GM23248 (cell line): ENCODE data around the gene PC. TPM values are rescaled to one million over a fixed set of nuclear protein-coding genes. Genes with fewer than 3 reads are reported as not detected.

Source experiments
- DNase-seq: peaks from one replicate; pipeline ENCODE4 v3.0.0-alpha.2; 2015
- H2AFZ ChIP-seq: fragments of 200-600 bp; sonication (generic); 2 replicates; pipeline ENCODE4 v1.6.1; 2016; ENCODE audit warnings: antibody characterized with exemption
- H3F3A ChIP-seq: fragments of 200-600 bp; sonication (generic); 2 replicates; pipeline ENCODE4 v1.6.1; 2016; ENCODE audit warnings: mild to moderate bottlenecking, antibody characterized with exemption, mixed run types; ENCODE audit not compliant: insufficient read depth
- H3K27ac ChIP-seq: fragments of 200-600 bp; sonication (generic); 2 replicates; pipeline ENCODE4 v1.5.1; 2016; ENCODE audit warnings: mild to moderate bottlenecking
- H3K27me3 ChIP-seq: fragments of 200-600 bp; sonication (generic); replicated peaks from 2 replicates; pipeline ENCODE4 v1.6.1; 2016; ENCODE audit warnings: mild to moderate bottlenecking; ENCODE audit not compliant: insufficient read depth
- H3K36me3 ChIP-seq: fragments of 200-600 bp; sonication (generic); 2 replicates; pipeline ENCODE4 v1.6.1; 2016; ENCODE audit warnings: low read depth, mild to moderate bottlenecking
- H3K4me1 ChIP-seq: fragments of 200-600 bp; sonication (generic); 2 replicates; pipeline ENCODE4 v1.6.1; 2016; ENCODE audit warnings: mild to moderate bottlenecking; ENCODE audit not compliant: insufficient read depth
- H3K4me2 ChIP-seq: fragments of 200-600 bp; sonication (generic); one replicate; pipeline ENCODE4 v1.6.1; 2016; ENCODE audit warnings: mild to moderate bottlenecking; ENCODE audit not compliant: unreplicated experiment
- H3K4me3 ChIP-seq: fragments of 200-600 bp; sonication (generic); 2 replicates; pipeline ENCODE4 v1.5.1; 2016; ENCODE audit warnings: mild to moderate bottlenecking
- H3K79me2 ChIP-seq: fragments of 200-600 bp; sonication (generic); 2 replicates; pipeline ENCODE4 v1.6.1; 2016; ENCODE audit warnings: mild to moderate bottlenecking; ENCODE audit not compliant: insufficient read depth
- H3K9ac ChIP-seq: fragments of 200-600 bp; sonication (generic); 2 replicates; pipeline ENCODE4 v1.6.1; 2016; ENCODE audit warnings: mild to moderate bottlenecking
- H3K9me2 ChIP-seq: fragments of 200-600 bp; sonication (generic); 2 replicates; pipeline ENCODE4 v1.6.1; 2016; ENCODE audit warnings: mixed run types, mild to moderate bottlenecking, moderate library complexity; ENCODE audit not compliant: insufficient read depth
- H3K9me3 ChIP-seq: fragments of 200-600 bp; sonication (generic); one replicate; pipeline ENCODE4 v1.6.1; 2017; ENCODE audit warnings: low read depth
- H4K20me1 ChIP-seq: fragments of 200-600 bp; sonication (generic); 2 replicates; pipeline ENCODE4 v1.6.0; 2016; ENCODE audit not compliant: insufficient read depth
- EZH2 ChIP-seq: fragments of 200-600 bp; sonication (generic); IDR thresholded peaks from 2 replicates; pipeline ENCODE4 v1.6.1; 2018; ENCODE audit warnings: antibody characterized with exemption, mild to moderate bottlenecking; ENCODE audit not compliant: insufficient read depth, poor library complexity, severe bottlenecking
- EZH2phosphoT487 ChIP-seq: fragments of 200-600 bp; sonication (generic); IDR thresholded peaks from 2 replicates; pipeline ENCODE4 v1.6.1; 2018; ENCODE audit warnings: antibody characterized with exemption, moderate library complexity, mild to moderate bottlenecking, low read depth; ENCODE audit not compliant: insufficient read depth
- WGBS, 2 experiments: methylation state at CpG; one replicate each; pipeline ENCODE4 v1.1.6; 2015 to 2017; ENCODE audit warnings: low lambda C conversion rate in 2 of 2, low coverage in 1 of 2; ENCODE audit errors: missing lambda C conversion rate in 2 of 2; 5-methylcytosine and 5-hydroxymethylcytosine counted together
- in situ Hi-C: fragments of 300-500 bp; cut with MboI; formaldehyde crosslinking; loops from 2 replicates; pipeline ENCODE4 v1.15.0; 2020
- polyA plus RNA-seq: library from polyadenylated mRNA; unstranded; fragments of >200 nt; fragmentation: Nextera tagmentation; extraction: Ambion mirVana; gene quantifications from 2 replicates; pipeline ENCODE4 v1.2.1, GENCODE V29; 2016
- total RNA-seq: library from RNA; depleted of rRNA; stranded (reverse); fragments of >200 nt; shearing (Covaris generic); gene quantifications from 2 replicates; pipeline ENCODE4 v1.2.3, GENCODE V29; 2014

PC gene
- total and polyA plus RNA-seq, 2 experiments from 2014 or later, result 16.4 to 16.6 TPM

DNA sequence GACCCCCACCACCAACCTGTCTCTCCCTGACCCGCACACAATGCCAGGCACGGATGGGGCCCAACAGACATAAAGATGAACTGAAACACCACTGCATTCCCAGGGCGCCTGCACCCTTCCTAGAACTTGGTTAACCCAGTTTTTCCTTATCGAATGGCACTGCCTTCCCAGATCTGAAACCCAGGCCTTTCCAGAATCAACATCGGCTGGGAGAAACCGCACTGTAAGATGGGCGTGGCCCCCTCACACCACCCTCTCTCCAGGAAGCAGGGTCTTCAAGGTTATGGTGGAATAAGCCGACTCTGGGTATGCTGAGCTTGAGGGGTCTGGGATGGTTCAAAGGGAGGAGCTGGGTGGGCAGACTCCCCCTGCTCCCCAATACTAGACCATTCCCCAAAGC lies 78.2 kb downstream of the PC start:
- no peak for TF ChIP-seq EZH2phosphoT487
- TF ChIP-seq EZH2, result no peak
- DNase-seq, result no peak
- Histone ChIP-seq H3K4me1 (peaks cover 15% of the 10 kb centered on the region), H3K4me3 (no peak overlapping the region), H3K9me2 (no peaks in the 10 kb centered on the region), H3K9me3 (no peaks in the 10 kb centered on the region), H3K27me3 (no peaks in the 10 kb centered on the region), H3K27ac (no peak overlapping the region), H3K4me2 (no peak overlapping the region), H4K20me1 (no peaks in the 10 kb centered on the region), H3K79me2 (no peaks in the 10 kb centered on the region), H3F3A (no peaks in the 10 kb centered on the region; the same call in none of the 2 replicates), H3K9ac (no peak overlapping the region), H2AFZ (no peak overlapping the region), H3K36me3 (no peaks in the 10 kb centered on the region)
- WGBS, 2 experiments, result 89% methylated on average over 8 of the region's 8 CpGs
- in situ Hi-C loops, result no loop called here

GRCh38 chr11:66879583-66879982 lies 78.6 kb downstream of the PC start:
- no peaks in the 10 kb centered on the region for H3K9me3 ChIP-seq
- H2AFZ ChIP-seq, result no peak overlapping the region
- in situ Hi-C loops, result no loop called here
- no peaks in the 10 kb centered on the region for H3K79me2 ChIP-seq
- no peaks in the 10 kb centered on the region for H4K20me1 ChIP-seq
- H3K4me3 ChIP-seq, result no peak overlapping the region
- no peaks in the 10 kb centered on the region; the same call in none of the 2 replicates for H3F3A ChIP-seq
- H3K4me1 ChIP-seq, result peaks cover 15% of the 10 kb centered on the region
- H3K4me2 ChIP-seq, result no peak overlapping the region
- WGBS, 2 experiments, result 85 to 89% methylated on average over 9 of the region's 9 CpGs
- no peaks in the 10 kb centered on the region for H3K27me3 ChIP-seq
- H3K27ac ChIP-seq, result no peak overlapping the region
- no peaks in the 10 kb centered on the region for H3K36me3 ChIP-seq
- DNase-seq, result no peak
- TF ChIP-seq EZH2phosphoT487 (no peak), EZH2 (no peak)
- no peak overlapping the region for H3K9ac ChIP-seq
- H3K9me2 ChIP-seq, result no peaks in the 10 kb centered on the region

DNA sequence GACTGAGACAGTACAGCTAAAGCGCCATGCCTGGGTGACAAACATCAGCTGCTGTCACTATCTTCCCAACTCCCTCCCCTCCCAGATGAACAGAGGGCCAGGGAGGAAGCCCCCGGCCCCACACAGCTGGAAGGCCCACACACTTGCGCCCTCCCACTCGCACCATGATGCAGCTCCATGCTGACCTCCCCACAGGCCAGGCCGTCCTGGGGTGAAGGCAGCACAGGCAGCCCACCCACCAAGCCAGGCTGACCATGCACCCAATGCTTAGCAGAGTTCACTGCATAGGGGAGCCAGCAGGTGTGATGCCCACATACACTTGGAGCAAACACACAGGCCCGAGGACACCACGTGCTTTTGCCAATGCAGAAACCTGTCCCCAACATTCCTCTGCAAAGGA lies 79.2 kb downstream of the PC start:
- no peaks in the 10 kb centered on the region for H3K9me2 ChIP-seq
- no peak overlapping the region for H3K27ac ChIP-seq
- H3K4me1 ChIP-seq, result peaks cover 14% of the 10 kb centered on the region
- in situ Hi-C loops, result no loop called here
- H3K9me3 ChIP-seq, result no peaks in the 10 kb centered on the region
- no peak overlapping the region for H3K4me2 ChIP-seq
- no peaks in the 10 kb centered on the region for H3K36me3 ChIP-seq
- H4K20me1 ChIP-seq, result no peaks in the 10 kb centered on the region
- DNase-seq, result no peak
- no peaks in the 10 kb centered on the region; the same call in none of the 2 replicates for H3F3A ChIP-seq
- no peak for TF ChIP-seq EZH2phosphoT487
- no peak for TF ChIP-seq EZH2
- no peaks in the 10 kb centered on the region for H3K27me3 ChIP-seq
- H3K79me2 ChIP-seq, result no peaks in the 10 kb centered on the region
- 89 to 94% methylated on average over 6 of the region's 7 CpGs for WGBS, 2 experiments
- no peak overlapping the region for H2AFZ ChIP-seq
- no peak overlapping the region for H3K9ac ChIP-seq
- H3K4me3 ChIP-seq, result no peak overlapping the region

DNA sequence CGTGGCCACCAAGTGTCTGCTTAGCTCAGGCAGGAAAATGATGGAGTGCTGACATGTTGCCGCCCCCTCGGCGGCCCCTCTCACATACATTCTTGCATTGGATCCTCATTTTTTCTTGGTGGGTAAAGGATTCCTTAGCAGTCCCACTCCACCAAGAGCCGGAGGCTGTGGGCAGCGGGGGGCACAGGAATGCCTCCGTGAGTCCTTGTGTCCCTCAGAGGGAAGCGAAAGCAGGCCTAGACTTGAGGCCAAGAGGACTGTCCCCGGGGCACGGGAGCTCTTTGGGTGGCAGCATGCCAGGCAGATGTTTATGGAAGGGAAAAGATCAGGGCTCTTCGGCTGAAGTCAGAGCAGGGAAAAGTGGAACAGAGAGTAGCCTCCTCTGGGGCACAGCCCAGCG lies 79.7 kb downstream of the PC start:
- H4K20me1 ChIP-seq, result no peaks in the 10 kb centered on the region
- no peak overlapping the region for H3K27ac ChIP-seq
- no peaks in the 10 kb centered on the region for H3K79me2 ChIP-seq
- 69 to 71% methylated on average over 12 of the region's 12 CpGs for WGBS, 2 experiments
- peaks cover 9% of the 10 kb centered on the region for H3K4me1 ChIP-seq
- no peak overlapping the region for H3K4me2 ChIP-seq
- no peak overlapping the region for H3K4me3 ChIP-seq
- H3K36me3 ChIP-seq, result no peaks in the 10 kb centered on the region
- H3K27me3 ChIP-seq, result no peaks in the 10 kb centered on the region
- no peak overlapping the region for H2AFZ ChIP-seq
- H3F3A ChIP-seq, result no peaks in the 10 kb centered on the region; the same call in none of the 2 replicates
- in situ Hi-C loops, result no loop called here
- no peaks in the 10 kb centered on the region for H3K9me2 ChIP-seq
- no peak for DNase-seq
- H3K9ac ChIP-seq, result no peak overlapping the region
- no peaks in the 10 kb centered on the region for H3K9me3 ChIP-seq
- no peak for TF ChIP-seq EZH2phosphoT487
- no peak for TF ChIP-seq EZH2
